Measurements from ENCODE around the gene DHCR24. TPM values are rescaled to one million over a fixed set of nuclear protein-coding genes. Genes with fewer than 3 reads are reported as not detected.

Gene DHCR24
- total and polyA plus RNA-seq, 2 of the 13 experiments (the other 11 are each of a cell fraction or from before 2014, with no cell fraction given), result 374 to 448 TPM

DNA sequence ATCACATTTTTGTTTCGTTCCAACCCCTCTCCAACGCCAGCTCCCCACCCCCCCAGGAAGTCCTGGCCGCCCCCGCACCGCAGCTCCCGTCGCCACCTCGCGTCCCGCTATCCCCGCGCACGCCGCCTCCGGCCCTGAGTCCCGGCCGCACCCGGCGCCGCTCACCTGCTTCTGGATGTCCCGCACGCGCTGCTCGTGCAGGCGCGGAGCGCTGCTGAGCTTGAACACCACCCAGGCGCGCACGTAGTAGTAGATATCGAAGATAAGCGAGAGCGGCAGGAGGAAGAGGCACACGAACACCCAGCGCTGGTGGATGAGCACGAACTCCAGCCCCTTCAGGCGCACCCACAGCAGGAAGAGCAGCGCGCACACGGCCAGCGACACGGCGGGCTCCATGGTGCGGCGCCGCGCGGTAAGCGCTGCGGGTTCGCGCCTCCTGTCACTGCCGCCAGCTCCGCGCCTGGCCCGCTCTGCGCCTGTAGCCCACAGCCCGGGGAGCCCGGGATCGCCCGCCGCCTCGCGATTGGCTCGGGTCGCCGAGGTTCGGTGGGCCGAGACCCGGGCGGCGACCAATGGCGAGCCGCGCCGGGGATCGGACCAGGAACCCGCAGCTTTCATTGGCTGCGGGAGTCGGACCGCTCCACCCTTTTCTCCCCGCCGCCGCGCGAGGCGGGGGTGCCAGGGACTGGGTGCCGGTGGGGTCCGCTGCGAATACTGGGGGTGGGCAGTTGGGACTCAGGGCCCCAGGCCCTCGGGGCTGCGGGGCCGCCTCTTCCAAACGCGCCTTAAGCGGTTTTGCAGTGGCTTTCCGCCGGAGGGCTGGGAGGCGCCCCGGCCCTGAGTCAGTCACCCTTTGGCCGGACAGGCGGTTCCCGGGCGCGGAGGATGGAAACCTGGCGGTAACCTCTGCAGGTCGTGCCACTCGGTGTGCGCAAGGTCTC, at the start of gene DHCR24 (continued):
- TF ChIP-seq, protein P1, sequence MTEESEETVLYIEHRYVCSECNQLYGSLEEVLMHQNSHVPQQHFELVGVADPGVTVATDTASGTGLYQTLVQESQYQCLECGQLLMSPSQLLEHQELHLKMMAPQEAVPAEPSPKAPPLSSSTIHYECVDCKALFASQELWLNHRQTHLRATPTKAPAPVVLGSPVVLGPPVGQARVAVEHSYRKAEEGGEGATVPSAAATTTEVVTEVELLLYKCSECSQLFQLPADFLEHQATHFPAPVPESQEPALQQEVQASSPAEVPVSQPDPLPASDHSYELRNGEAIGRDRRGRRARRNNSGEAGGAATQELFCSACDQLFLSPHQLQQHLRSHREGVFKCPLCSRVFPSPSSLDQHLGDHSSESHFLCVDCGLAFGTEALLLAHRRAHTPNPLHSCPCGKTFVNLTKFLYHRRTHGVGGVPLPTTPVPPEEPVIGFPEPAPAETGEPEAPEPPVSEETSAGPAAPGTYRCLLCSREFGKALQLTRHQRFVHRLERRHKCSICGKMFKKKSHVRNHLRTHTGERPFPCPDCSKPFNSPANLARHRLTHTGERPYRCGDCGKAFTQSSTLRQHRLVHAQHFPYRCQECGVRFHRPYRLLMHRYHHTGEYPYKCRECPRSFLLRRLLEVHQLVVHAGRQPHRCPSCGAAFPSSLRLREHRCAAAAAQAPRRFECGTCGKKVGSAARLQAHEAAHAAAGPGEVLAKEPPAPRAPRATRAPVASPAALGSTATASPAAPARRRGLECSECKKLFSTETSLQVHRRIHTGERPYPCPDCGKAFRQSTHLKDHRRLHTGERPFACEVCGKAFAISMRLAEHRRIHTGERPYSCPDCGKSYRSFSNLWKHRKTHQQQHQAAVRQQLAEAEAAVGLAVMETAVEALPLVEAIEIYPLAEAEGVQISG (CRISPR knock-in tag; IDR thresholded peaks at IDR 0.05), result peak; percentile 67
- TF ChIP-seq ZNF256 (CRISPR knock-in tag; conservative IDR thresholded peaks at IDR 0.05) (no peak), SNAPC5 (CRISPR knock-in tag; IDR thresholded peaks at IDR 0.05; ENCODE audit: borderline replicate concordance) (no peak), THYN1 (CRISPR knock-in tag; IDR thresholded peaks at IDR 0.05; ENCODE audit: borderline replicate concordance, low read depth) (no peak), DMAP1 (CRISPR knock-in tag; IDR thresholded peaks at IDR 0.05) (0 out of 2 replicates have a peak, but pooled peaks have one; percentile 24), U2AF2 (IDR thresholded peaks at IDR 0.05; ENCODE audit: low read depth, low read length) (no peak), ZBTB7A (CRISPR knock-in tag; IDR thresholded peaks at IDR 0.05) (0 out of 2 replicates have a peak, but pooled peaks have one; percentile 82), MAFK (conservative IDR thresholded peaks at IDR 0.05 in 1 of 2, IDR thresholded peaks at IDR 0.05 in 1 of 2; ENCODE audit: low read length in 2 of 2) (no peak), SMAD9 (CRISPR knock-in tag; IDR thresholded peaks at IDR 0.05) (no peak), RFX5 (IDR thresholded peaks at IDR 0.05; ENCODE audit: low read depth, low read length) (0 out of 2 replicates have a peak, but pooled peaks have one; percentile 12), ZNF703 (CRISPR knock-in tag; IDR thresholded peaks at IDR 0.05; ENCODE audit: borderline replicate concordance) (no peak; the same call in 1 of the 2 replicates), RBAK (CRISPR knock-in tag; IDR thresholded peaks at IDR 0.05) (no peak), TCF7L2 (IDR thresholded peaks at IDR 0.05; ENCODE audit: low read depth, low read length) (no peak), NFAT5 (CRISPR knock-in tag; IDR thresholded peaks at IDR 0.05) (peak; percentile 82; the same call in 1 of the 2 replicates)
- TF ChIP-seq, protein P2, sequence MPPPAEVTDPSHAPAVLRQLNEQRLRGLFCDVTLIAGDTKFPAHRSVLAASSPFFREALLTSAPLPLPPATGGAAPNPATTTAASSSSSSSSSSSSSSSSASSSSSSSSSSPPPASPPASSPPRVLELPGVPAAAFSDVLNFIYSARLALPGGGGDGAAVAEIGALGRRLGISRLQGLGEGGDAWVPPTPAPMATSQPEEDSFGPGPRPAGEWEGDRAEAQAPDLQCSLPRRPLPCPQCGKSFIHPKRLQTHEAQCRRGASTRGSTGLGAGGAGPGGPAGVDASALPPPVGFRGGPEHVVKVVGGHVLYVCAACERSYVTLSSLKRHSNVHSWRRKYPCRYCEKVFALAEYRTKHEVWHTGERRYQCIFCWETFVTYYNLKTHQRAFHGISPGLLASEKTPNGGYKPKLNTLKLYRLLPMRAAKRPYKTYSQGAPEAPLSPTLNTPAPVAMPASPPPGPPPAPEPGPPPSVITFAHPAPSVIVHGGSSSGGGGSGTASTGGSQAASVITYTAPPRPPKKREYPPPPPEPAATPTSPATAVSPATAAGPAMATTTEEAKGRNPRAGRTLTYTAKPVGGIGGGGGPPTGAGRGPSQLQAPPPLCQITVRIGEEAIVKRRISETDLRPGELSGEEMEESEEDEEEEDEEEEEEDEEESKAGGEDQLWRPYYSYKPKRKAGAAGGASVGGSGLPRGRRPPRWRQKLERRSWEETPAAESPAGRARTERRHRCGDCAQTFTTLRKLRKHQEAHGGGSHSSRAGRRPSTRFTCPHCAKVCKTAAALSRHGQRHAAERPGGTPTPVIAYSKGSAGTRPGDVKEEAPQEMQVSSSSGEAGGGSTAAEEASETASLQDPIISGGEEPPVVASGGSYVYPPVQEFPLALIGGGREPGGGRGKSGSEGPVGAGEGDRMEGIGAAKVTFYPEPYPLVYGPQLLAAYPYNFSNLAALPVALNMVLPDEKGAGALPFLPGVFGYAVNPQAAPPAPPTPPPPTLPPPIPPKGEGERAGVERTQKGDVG (CRISPR knock-in tag; IDR thresholded peaks at IDR 0.05; ENCODE audit: borderline replicate concordance), result no peak; the same call in 1 of the 2 replicates
- TF ChIP-seq, protein P3, sequence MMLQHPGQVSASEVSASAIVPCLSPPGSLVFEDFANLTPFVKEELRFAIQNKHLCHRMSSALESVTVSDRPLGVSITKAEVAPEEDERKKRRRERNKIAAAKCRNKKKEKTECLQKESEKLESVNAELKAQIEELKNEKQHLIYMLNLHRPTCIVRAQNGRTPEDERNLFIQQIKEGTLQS (CRISPR knock-in tag; IDR thresholded peaks at IDR 0.05), result no peak

Data from HepG2 (cell line).